Gastrocnemius medialis (tissue), 4 donors: ENCODE measurements around the gene SHB.

Experiments used
- POLR2A ChIP-seq, 2 donors: fragments of 450-650 bp; IDR thresholded peaks; one replicate each; pipeline ENCODE4 v1.6.1; 2017; ENCODE audit warnings: antibody characterized with exemption in 2 of 2, mild to moderate bottlenecking in 2 of 2, moderate library complexity in 2 of 2
- TF ChIP-seq, protein P1 (sequence below), 5 experiments: fragments of 450-650 bp in 3 of 5; fragments of 200-600 bp in 2 of 5; sonication (generic) in 2 of 5; IDR thresholded peaks in 4 of 5; conservative IDR thresholded peaks in 1 of 5; 1 replicate in 4 of 5; 2 replicates in 1 of 5; pipeline ENCODE4 v1.5.1; 2016 to 2019; ENCODE audit warnings: antibody characterized with exemption in 5 of 5, mild to moderate bottlenecking in 3 of 5, moderate library complexity in 3 of 5

DNA sequence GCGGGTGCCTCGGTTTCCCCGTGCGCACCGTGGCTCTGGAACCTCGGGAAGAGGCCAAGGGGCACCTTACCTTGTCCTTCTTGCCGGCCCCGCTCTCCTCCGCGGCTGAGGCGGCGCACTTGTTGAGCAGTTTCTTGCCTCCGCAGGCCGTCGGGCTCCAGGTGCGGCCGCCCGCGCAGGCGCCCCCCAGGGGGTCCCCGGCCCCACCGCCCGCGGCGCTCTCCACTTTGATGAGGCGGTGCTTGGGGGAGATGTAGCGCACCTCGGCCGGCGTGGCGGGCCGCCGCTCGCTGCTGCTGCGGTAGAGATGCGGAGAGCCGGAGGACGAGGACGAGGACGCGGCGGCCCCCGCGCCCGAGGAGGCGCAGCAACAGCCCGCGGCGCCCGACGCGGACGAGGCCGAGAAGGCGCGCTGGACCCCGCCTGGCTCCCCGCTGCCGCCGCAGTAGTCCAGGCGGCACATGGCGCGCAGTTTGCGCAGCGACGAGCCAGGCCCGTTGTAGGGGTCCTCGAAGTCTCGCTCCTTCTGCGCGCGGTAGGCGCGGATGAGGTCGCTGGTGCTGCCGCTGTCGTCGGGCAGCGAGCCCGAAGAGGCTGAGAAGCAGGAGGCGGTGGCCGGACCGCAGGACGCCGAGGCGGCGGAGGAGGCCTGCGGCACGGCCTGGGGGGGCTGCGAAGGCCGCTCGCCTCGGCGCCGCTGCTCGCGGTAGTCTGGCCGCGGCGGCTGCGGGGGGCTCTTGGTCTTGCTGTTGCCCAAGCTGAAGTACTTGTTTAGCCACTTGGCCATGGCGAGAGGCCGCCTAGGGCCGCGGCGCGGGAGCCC is 957 bp downstream of the SHB start:
- TF ChIP-seq, protein P1, sequence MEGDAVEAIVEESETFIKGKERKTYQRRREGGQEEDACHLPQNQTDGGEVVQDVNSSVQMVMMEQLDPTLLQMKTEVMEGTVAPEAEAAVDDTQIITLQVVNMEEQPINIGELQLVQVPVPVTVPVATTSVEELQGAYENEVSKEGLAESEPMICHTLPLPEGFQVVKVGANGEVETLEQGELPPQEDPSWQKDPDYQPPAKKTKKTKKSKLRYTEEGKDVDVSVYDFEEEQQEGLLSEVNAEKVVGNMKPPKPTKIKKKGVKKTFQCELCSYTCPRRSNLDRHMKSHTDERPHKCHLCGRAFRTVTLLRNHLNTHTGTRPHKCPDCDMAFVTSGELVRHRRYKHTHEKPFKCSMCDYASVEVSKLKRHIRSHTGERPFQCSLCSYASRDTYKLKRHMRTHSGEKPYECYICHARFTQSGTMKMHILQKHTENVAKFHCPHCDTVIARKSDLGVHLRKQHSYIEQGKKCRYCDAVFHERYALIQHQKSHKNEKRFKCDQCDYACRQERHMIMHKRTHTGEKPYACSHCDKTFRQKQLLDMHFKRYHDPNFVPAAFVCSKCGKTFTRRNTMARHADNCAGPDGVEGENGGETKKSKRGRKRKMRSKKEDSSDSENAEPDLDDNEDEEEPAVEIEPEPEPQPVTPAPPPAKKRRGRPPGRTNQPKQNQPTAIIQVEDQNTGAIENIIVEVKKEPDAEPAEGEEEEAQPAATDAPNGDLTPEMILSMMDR (IDR thresholded peaks at IDR 0.05 in 4 of 5, conservative IDR thresholded peaks at IDR 0.05 in 1 of 5) = no peak
- TF ChIP-seq POLR2A (IDR thresholded peaks at IDR 0.05) = no peak
